ENCODE measurements around the gene KHDC4.

DNA sequence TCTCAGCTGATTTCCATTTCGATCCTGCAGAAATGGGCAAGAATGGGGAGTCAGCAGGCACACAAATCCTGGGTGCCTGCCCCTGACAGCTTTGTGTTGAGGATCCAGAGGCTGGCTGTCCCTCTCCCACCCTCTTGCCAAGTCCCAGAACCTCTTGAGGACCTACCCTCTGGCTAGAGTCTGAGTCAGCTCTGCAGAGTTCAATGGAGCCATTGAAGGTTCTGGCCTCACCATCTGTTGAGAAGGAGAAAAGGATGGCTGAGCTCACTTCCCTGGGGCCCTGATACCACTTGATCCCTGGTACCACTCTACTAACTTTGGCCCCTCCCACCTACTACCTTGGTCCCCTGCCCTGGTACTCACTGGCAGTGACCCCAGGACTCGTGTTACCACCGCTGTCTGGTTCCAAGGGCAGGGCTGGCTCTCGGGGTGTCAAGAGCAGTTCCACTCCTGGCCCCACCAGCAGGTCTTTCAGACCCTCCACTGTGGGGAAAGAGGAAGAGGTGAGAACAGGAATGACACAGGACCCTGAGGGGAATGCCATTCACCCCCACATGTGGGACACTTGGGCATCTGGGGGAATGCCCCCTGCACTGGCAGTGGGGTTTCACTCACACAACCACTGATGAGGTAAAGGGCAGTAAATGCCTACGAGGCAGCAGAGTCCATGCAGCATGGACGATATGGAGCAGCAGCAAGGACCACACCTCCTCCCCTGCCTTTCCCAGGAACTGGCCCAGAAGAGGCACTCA, 17.7 kb upstream of the KHDC4 start:
- TF ChIP-seq, protein P1, sequence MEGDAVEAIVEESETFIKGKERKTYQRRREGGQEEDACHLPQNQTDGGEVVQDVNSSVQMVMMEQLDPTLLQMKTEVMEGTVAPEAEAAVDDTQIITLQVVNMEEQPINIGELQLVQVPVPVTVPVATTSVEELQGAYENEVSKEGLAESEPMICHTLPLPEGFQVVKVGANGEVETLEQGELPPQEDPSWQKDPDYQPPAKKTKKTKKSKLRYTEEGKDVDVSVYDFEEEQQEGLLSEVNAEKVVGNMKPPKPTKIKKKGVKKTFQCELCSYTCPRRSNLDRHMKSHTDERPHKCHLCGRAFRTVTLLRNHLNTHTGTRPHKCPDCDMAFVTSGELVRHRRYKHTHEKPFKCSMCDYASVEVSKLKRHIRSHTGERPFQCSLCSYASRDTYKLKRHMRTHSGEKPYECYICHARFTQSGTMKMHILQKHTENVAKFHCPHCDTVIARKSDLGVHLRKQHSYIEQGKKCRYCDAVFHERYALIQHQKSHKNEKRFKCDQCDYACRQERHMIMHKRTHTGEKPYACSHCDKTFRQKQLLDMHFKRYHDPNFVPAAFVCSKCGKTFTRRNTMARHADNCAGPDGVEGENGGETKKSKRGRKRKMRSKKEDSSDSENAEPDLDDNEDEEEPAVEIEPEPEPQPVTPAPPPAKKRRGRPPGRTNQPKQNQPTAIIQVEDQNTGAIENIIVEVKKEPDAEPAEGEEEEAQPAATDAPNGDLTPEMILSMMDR (IDR thresholded peaks at IDR 0.05): no peak
- no peak for TF ChIP-seq POLR2A (IDR thresholded peaks at IDR 0.05)
